ENCODE data around the gene SPR. TPM values are rescaled to one million over a fixed set of nuclear protein-coding genes. Genes with fewer than 3 reads are reported as not detected.

The SPR gene
- total RNA-seq, 2 donors from 2014 or later = 0.65 to 1.9 TPM

DNA sequence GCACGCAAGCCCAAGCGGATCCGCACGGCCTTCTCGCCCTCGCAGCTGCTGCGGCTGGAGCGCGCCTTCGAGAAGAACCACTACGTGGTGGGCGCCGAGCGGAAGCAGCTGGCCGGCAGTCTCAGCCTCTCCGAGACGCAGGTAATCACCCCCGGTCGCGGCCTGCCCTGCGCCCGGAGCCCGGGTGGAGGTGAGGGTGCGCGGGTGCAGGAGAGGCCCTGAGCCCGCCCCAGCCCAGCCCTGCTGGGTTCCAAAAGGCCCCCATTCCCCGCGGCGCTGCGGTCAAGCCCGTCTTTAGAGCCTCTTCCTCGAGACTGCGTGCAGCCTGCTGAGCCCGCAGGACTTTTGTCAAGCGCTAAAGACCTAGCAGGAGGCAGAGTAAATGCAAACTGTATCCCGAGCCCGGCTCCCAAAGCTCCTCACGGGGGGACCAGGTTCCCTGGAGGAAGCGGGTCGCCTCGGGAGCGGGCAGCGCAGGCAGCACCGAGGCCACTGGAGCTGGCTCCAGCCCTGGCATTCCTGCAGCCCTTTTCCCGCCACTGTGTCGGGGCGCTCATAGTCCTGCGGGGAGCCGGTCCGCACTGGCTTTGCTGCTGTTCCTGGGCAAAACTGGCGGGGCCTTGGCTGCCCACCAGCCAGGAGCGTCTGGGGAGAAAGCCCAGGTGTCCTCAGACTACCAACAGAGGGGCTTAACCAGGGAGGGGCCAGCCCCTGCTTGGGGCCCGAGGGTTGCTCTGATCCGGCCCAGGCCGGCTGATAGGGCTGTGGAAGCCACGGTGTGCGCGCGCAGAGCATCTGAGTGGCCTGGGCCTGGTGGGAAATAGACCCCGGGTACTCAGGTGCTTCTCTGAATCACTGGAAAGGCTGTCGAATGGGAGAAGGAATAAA, 37.4 kb downstream of the SPR start:
- DNase-seq = peak in 1 of 2 donors; percentile 39
- Mint-ChIP-seq H3K4me1 (ENCODE audit: low read depth) (peaks cover 9% of the 10 kb centered on the region), H3K4me3 (peak overlapping the region; percentile 32 to 43), H3K27ac (no peak overlapping the region), H3K36me3 (ENCODE audit: insufficient read depth in 2 of 2) (no peaks in the 10 kb centered on the region), H3K9me3 (no peaks in the 10 kb centered on the region), H3K27me3 (ENCODE audit: low read depth) (peaks cover 43% of the 10 kb centered on the region)
- peak in 1 of 2 donors; percentile 37 for ATAC-seq (replicated peaks in 1 of 2)

DNA sequence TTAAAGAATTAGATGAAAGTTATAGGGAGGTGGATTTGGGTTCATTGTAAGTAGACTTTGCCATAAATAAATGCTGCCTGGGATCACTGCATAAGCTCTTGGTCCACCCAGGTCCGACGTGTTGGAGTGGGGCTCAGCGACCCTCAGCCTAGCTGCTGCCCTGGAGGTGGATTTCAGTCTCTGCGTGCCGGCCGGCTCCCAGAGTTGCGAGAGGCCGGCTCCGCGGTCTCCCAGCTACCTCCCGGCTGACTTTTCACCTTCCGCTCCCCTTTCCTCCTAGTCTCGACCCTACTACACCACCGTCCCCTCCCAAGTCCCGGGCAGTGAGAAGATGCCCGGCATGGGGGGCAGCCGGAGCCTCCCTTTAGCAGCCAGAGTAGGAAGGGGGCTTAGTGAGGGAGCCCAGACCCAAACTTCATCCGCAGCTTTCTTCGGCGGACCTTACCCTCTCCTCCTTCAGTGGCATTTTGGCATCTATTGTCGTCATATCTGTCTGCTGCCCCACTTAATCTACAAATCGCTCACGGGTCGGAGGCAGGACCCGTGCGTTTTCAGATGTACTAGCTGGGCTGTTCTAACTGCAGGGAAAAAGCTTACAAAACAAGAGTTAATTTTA, 38.2 kb downstream of the SPR start:
- no peaks in the 10 kb centered on the region for H3K36me3 Mint-ChIP-seq (ENCODE audit: insufficient read depth in 2 of 2)
- peaks cover 7% of the 10 kb centered on the region for H3K4me1 Mint-ChIP-seq (ENCODE audit: low read depth)
- no peak overlapping the region for H3K27ac Mint-ChIP-seq
- no peak for ATAC-seq (replicated peaks in 1 of 2)
- no peak overlapping the region for H3K4me3 Mint-ChIP-seq
- peaks cover 37% of the 10 kb centered on the region for H3K27me3 Mint-ChIP-seq (ENCODE audit: low read depth)
- H3K9me3 Mint-ChIP-seq = no peaks in the 10 kb centered on the region
- no peak for DNase-seq

- ATAC-seq (replicated peaks in 1 of 2) = no peak
- Mint-ChIP-seq H3K4me1 (ENCODE audit: low read depth) (peaks cover 7% of the 10 kb centered on the region), H3K27me3 (ENCODE audit: low read depth) (peaks cover 28% of the 10 kb centered on the region)
Measured at GRCh38 chr2:72926368-72926767, 39.2 kb downstream of the SPR start.

DNA sequence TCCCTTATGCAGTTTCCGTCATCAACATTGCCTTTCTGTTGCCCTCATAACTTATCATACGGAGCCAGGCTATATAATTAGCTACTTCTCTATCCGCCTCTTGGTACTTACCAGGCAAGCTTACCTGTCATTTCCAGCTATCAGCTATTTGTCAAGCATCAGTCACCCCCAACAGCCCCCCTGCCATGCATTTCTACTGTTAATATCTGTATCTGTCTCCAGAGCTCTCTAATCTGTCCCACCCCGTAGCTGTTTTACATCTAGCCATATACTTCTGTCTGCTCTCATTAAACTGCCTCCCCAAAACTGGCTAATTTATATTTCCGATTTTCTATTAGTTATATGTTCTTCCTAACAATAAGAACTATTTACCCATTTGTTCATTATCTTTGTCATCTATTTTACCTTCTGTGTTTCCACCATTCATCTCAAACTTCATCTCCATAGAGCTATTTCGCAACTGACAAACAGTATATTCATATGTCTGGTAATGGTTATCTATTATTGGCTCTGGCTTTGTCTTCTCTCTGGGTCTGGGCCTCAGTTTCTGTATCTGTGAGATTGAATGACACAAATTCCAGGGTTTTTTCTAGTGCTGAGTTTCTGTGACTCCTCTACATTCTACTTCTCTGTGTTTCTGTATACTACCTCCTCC, 39.7 kb downstream of the SPR start:
- H3K4me3 Mint-ChIP-seq = no peak overlapping the region
- peaks cover 7% of the 10 kb centered on the region for H3K4me1 Mint-ChIP-seq (ENCODE audit: low read depth)
- no peak for DNase-seq
- H3K9me3 Mint-ChIP-seq = no peaks in the 10 kb centered on the region
- no peak overlapping the region for H3K27ac Mint-ChIP-seq
- no peaks in the 10 kb centered on the region for H3K36me3 Mint-ChIP-seq (ENCODE audit: insufficient read depth in 2 of 2)
- no peak for ATAC-seq (replicated peaks in 1 of 2)
- peaks cover 22% of the 10 kb centered on the region for H3K27me3 Mint-ChIP-seq (ENCODE audit: low read depth)

More at GRCh38 chr2:72926368-72926767, 39.2 kb downstream of the SPR start:
- no peak overlapping the region for H3K4me3 Mint-ChIP-seq
- H3K36me3 Mint-ChIP-seq (ENCODE audit: insufficient read depth in 2 of 2) = no peaks in the 10 kb centered on the region
- DNase-seq = no peak
- H3K9me3 Mint-ChIP-seq = no peaks in the 10 kb centered on the region
- H3K27ac Mint-ChIP-seq = no peak overlapping the region

DNA sequence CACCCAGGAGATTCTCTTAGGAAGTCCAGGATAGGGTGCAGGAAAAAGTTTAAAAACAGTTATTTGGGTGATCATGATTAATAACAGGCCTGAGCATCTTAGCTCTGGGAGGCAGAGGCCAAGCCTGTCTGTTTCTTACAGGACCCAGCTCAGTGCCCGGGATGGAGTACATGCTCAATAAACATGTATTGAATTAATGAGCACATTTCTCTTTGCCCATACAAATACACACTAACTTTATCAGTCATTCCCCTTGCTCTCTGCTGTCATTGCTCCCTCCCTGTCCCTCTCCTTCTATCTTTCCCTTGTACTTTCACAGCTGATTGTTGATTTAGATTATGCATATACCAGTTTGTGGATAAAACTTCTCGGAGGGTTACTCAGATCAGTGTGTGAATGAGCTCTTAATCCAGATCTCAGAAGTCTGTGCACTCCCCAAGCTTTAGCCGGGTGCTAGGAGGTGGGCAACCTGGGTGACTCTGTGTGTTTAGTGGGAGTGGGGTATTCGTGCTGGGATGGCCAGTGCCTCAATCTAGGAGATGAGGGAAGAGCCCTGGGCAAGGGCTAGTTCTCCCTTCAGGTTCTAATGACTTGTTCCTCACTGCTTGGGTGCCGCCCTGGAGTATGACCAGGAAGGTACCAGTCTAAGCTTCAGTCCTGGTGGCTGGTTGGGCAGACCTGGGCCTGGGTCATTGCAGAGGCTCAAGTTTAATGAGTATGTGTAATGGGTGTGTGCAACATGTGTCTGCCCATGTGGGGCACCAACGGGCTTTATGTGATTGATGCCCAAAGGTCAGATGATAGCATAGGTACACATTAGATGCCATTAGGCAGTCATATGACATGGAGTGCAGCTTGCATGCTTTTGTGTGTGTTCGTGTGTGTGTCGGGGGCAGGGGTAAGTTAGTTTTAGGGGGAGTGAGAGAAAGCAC, 40.7 kb downstream of the SPR start:
- no peak overlapping the region for H3K4me3 Mint-ChIP-seq
- no peaks in the 10 kb centered on the region for H3K36me3 Mint-ChIP-seq (ENCODE audit: insufficient read depth in 2 of 2)
- no peak for ATAC-seq (replicated peaks in 1 of 2)

GRCh38 chr2:72929010-72929409, 41.8 kb downstream of the SPR start:
- Mint-ChIP-seq H3K36me3 (ENCODE audit: insufficient read depth in 2 of 2) (no peaks in the 10 kb centered on the region), H3K4me1 (ENCODE audit: low read depth) (peaks cover 2% of the 10 kb centered on the region), H3K27me3 (ENCODE audit: low read depth) (peaks cover 2% of the 10 kb centered on the region), H3K9me3 (no peaks in the 10 kb centered on the region), H3K27ac (no peak overlapping the region), H3K4me3 (no peak overlapping the region)
- ATAC-seq (replicated peaks in 1 of 2) (no peak), DNase-seq (no peak)

More for the DNA sequence above, 40.7 kb downstream of the SPR start:
- no peak for DNase-seq
- no peak overlapping the region for H3K27ac Mint-ChIP-seq
- H3K4me1 Mint-ChIP-seq (ENCODE audit: low read depth) = peaks cover 7% of the 10 kb centered on the region
- no peaks in the 10 kb centered on the region for H3K9me3 Mint-ChIP-seq
- peaks cover 13% of the 10 kb centered on the region for H3K27me3 Mint-ChIP-seq (ENCODE audit: low read depth)

- peak in 1 of 2 donors; percentile 52 for DNase-seq
- no peaks in the 10 kb centered on the region for H3K9me3 Mint-ChIP-seq
- no peak overlapping the region for H3K4me3 Mint-ChIP-seq
- no peaks in the 10 kb centered on the region for H3K36me3 Mint-ChIP-seq (ENCODE audit: insufficient read depth in 2 of 2)
- ATAC-seq (replicated peaks in 1 of 2) = peak; percentile 80 to 85
- no peak overlapping the region for H3K27ac Mint-ChIP-seq
- no peaks in the 10 kb centered on the region for H3K4me1 Mint-ChIP-seq (ENCODE audit: low read depth)
- no peaks in the 10 kb centered on the region for H3K27me3 Mint-ChIP-seq (ENCODE audit: low read depth)
Measured at GRCh38 chr2:72931280-72931910, 44.2 kb downstream of the SPR start.

DNA sequence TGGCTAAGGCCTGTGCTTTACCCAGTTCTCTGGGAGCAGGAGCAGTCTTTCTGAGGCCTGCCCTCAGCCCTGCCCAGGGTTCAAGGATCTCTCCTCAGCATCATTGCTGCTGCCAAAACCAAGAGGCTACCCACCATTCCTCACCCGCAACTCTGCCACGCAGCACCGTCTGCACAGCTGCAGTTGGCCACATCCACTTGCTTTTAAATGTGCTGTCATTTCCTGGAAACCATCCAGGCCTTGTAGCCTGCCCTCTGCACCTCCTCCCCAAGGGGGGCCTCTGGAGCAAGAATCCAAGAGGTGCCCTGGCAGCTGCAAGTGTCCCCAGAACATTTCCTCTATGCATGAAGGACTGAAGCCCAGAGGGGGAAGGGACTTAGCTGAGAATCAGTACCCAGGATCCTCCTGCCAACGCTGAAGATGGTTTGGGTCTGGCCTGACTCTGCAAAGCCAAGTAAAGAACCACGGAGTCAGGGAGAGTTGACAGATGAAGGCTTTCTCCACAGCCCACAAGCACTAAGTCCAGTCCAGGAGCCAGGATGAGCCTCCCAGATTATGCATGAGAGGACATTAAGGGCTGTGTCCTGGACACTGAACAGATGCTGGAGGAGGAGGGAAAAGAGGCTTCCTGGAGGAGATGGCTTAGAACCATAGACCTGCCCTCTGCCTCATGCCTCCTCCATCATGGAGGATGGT, 45.0 kb downstream of the SPR start:
- H3K9me3 Mint-ChIP-seq = no peaks in the 10 kb centered on the region
- ATAC-seq (replicated peaks in 1 of 2) (peak; percentile 20 to 31), DNase-seq (no peak)
- no peaks in the 10 kb centered on the region for H3K27me3 Mint-ChIP-seq (ENCODE audit: low read depth)
- H3K4me1 Mint-ChIP-seq (ENCODE audit: low read depth) = no peaks in the 10 kb centered on the region
- no peaks in the 10 kb centered on the region for H3K36me3 Mint-ChIP-seq (ENCODE audit: insufficient read depth in 2 of 2)
- H3K27ac Mint-ChIP-seq = no peak overlapping the region
- H3K4me3 Mint-ChIP-seq = no peak overlapping the region

- Mint-ChIP-seq H3K36me3 (ENCODE audit: insufficient read depth in 2 of 2) (no peaks in the 10 kb centered on the region), H3K27me3 (ENCODE audit: low read depth) (no peaks in the 10 kb centered on the region), H3K4me3 (no peak overlapping the region), H3K27ac (no peak overlapping the region), H3K9me3 (no peaks in the 10 kb centered on the region), H3K4me1 (ENCODE audit: low read depth) (no peaks in the 10 kb centered on the region)
- DNase-seq (no peak), ATAC-seq (replicated peaks in 1 of 2) (no peak)
Measured at GRCh38 chr2:72932805-72933204, 45.6 kb downstream of the SPR start.

DNA sequence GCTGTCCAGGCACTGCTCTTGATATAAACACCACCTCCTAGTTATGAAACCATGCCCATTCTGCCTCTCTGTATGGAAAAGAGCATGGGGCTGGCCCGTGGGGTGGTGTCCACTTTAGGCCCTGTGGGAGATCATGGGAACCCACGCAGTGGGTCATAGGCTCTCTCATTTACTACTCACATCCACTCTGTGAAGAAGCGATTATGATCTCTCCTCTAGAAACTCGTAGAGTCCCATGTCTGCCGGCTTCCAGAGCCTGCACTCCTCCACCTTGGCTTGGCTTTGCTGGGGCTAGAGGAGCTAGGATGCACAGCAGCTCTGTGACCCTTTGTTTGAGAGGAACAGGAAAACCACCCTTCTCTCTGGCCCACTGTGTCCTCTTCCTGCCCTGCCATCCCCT, 46.0 kb downstream of the SPR start:
- Mint-ChIP-seq H3K4me3 (no peak overlapping the region), H3K27ac (no peak overlapping the region), H3K27me3 (ENCODE audit: low read depth) (no peaks in the 10 kb centered on the region), H3K36me3 (ENCODE audit: insufficient read depth in 2 of 2) (no peaks in the 10 kb centered on the region), H3K9me3 (no peaks in the 10 kb centered on the region), H3K4me1 (ENCODE audit: low read depth) (no peaks in the 10 kb centered on the region)
- ATAC-seq (replicated peaks in 1 of 2) (no peak), DNase-seq (no peak)

DNA sequence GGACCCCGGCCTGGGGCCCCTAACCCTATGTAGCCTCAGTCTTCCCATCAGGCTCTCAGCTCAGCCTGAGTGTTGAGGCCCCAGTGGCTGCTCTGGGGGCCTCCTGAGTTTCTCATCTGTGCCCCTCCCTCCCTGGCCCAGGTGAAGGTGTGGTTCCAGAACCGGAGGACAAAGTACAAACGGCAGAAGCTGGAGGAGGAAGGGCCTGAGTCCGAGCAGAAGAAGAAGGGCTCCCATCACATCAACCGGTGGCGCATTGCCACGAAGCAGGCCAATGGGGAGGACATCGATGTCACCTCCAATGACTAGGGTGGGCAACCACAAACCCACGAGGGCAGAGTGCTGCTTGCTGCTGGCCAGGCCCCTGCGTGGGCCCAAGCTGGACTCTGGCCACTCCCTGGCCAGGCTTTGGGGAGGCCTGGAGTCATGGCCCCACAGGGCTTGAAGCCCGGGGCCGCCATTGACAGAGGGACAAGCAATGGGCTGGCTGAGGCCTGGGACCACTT, 46.5 kb downstream of the SPR start:
- ATAC-seq (replicated peaks in 1 of 2) (no peak), DNase-seq (no peak)
- H3K27ac Mint-ChIP-seq = no peak overlapping the region

More for the DNA sequence above, 46.5 kb downstream of the SPR start:
- Mint-ChIP-seq H3K9me3 (no peaks in the 10 kb centered on the region), H3K4me3 (no peak overlapping the region), H3K27me3 (ENCODE audit: low read depth) (no peaks in the 10 kb centered on the region), H3K36me3 (ENCODE audit: insufficient read depth in 2 of 2) (no peaks in the 10 kb centered on the region), H3K4me1 (ENCODE audit: low read depth) (no peaks in the 10 kb centered on the region)

All from activated T-cell treated with anti-CD3 and anti-CD28 coated beads, Interleukin-2, amount 50 U/mL, for 72 hours (primary cell).